ENCODE measurements around the gene CADM4. TPM values are rescaled to one million over a fixed set of nuclear protein-coding genes. Genes with fewer than 3 reads are reported as not detected.
"Not testable (repeated sequence)": the region's sequence is repeated elsewhere in the genome, so short reads cannot be mapped to it uniquely, and the experiment has no call there.

CADM4 gene, protein sequence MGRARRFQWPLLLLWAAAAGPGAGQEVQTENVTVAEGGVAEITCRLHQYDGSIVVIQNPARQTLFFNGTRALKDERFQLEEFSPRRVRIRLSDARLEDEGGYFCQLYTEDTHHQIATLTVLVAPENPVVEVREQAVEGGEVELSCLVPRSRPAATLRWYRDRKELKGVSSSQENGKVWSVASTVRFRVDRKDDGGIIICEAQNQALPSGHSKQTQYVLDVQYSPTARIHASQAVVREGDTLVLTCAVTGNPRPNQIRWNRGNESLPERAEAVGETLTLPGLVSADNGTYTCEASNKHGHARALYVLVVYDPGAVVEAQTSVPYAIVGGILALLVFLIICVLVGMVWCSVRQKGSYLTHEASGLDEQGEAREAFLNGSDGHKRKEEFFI
- 5.2 TPM for polyA plus RNA-seq (2013, experiment 1 of 2; ENCODE audit: insufficient read length)
- polyA plus RNA-seq (2013, experiment 2 of 2; ENCODE audit: insufficient read length) = 5.8 TPM

DNA sequence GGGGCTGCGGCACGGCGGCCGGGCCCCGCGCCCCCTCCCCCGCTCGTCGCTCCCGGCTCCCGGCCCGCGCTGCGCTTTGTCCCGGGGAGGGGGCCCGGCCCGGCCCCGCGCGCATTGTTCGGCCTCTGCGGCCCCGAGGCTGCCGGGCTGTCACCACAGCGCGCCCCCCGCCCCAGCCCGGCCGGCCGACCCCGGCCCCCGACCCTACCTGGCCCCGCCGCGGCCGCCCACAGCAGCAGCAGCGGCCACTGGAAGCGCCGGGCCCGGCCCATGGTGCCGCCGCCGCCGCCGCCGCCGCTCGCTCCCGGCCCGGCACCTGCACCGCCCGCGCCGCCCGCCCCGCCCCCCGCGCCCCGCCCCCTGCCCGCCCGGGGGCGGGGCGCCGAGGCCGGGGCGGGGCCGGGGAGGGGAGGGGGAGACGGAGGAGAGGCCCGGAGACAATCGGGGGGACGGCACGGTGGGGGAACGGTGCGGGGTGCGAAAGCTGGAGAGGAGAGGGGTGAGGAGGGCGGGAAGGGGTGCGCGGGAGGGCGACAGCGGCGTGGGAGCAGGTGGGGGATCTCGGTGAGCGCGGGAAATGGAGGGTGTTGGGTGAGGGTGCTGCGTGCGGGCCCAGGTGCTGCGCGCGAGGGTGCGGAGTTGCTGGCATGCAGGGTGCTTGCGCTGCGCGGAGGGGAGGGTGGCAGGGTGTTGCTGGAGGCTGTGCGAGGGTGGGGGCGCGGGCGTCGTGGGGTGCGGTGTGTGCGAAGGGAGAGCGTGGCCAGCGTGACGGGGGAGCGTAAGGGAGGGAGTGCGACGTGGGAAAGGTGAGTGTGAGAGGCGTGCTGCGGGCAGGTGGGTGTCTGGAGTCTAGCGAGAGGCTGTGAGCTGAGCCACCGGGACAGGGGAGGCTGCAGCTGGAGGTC is at the start of gene CADM4:
CADM4 (minus strand) TSS at position 332 of the 905 bp plus-strand sequence; CDS start at position 272, 60 bp downstream.
- DNase-seq = no peak

DNA sequence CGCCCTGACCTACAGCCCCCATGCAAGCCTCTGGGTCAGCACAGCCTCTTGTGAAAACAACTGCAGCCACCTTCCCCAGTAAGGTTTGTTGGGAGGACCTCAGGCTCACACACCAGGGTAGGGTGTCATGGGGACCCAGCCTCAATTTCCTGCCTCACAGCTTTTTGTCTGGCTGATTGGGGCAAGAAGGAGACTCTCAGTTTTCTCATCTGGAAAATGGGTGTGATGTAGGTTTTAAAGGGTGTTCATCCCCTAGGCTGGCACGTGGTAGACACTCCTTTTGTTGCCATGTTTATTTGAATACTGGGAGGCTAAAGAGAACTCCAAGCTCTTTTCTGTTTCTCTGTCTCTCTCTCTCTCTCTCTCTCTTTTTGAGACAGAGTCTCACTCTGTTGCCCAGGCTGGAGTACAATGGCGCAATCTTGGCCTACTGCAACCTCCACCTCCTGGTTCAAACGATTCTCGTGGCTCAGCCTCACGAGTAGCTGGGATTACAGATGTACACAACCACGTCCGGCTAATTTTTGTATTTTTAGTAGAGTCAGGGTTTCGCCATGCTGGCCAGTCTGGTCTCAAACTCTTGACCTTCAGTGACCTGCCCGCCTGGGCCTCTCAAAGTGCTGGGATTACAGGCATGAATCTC is 48.5 kb upstream of the CADM4 start:
- no peak for DNase-seq

DNA sequence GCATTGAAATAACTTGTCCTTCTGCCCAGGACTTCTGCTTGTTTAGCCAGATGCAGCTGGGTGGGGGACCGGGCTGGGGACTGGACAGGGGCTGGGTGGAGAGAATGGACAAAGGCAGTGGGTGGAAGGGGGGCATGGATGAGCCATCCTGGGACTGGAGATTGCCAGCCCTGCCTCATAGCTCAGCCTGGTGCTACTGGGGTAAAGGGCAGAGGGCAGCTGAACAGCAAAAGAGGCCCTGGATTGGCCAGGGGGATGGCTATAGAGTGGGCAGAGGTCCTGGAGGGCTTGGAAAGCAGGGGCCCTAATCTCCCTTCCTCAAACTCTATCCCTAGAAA is 48.0 kb upstream of the CADM4 start:
- DNase-seq = no peak

DNA sequence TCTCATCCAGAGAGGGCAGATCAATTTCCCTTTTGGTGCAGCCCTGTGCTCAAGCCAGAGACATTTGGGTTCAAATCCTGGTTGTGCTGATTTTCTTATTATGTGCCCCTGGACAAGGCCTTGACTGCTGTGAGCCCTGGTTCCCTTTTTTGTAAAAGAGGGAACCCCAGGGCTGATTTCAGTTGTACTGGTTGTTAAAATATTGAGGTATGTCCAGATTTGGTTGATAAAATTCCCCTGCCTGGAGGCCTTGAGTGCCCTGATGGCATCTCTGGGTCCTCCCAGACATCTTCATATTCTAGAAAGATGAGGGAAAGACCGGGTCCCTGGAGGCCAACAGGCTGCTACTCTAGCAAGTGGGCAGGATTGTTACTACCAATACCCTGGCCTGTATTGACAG is 44.7 kb upstream of the CADM4 start:
- DNase-seq = no peak

DNA sequence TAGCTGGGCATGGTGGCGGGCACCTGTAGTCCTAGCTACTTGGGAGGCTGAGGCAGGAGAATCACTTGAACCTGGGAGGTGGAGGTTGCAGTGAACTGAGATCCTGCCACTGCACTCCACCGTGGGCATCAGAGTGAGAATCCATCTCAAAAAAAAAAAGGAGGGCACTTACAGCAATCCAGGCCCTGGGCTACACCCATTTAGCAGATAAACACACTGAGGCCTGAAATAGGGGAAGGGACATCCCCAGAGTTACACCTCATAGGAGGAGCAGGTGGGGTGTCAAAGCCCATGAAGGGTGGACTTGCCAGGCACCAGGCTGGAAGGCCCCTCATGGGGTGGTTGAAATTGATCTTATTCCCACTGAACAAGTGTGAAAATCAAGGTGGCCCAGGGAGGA is 44.3 kb upstream of the CADM4 start:
- no peak for DNase-seq

DNA sequence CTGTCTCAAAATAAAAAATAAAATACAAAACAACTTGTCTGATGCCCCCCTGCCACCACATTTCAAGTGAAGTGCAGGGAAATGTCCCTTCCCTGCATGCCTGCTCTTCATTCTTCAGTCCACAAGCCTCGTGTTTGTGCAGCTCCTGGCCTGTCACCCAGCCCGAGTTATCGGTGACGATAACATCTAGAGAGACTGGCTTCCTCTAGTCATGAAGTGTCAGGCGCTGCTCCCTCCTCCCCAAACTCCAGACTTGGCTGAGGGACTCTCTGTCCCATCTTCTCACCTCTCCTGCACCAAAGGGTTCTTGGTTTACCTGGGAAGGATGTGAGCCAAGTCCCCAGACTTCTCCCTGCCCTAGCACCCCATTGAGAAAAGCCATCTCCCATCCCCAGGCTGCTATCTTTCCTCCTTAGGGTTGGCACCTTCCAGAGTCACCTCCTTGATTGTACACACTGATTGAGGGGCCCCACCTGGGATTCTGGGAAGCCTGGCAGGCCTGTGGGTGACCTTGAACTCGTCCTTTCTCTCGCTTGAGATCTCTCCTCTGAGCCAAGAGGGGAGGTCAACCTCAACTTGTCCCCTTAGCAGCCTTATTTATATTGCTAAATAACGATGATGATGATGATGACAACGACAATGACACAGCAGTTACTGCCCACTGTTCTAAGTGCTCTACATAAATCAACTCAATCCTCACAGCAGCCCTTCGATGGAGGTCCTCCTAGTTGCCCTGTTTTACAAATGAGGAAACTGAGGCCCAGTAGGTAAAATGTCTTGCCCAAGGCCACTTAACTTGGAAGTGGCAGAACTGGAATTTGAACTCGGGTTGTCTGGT is 43.4 kb upstream of the CADM4 start:
- no peak for DNase-seq

DNA sequence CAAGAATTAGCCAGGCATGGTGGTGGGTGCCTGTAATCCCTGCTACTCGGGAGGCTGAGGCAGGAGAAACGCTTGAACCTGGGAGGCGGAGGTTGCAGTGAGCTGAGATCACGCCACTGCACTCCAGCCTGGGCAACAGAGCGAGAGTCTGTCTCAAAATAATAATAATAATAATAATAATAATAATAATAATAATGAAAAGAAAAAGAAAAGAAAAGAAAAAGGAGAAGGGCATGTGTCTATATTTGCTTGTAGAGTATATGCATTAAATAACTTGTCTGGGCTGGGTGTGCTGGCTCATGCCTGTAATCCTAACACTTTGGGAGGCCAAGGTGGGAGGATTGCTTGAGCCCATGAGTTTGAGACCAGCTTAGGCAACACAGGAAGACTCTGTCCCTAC is 42.6 kb upstream of the CADM4 start:
- not testable (repeated sequence) for DNase-seq

DNA sequence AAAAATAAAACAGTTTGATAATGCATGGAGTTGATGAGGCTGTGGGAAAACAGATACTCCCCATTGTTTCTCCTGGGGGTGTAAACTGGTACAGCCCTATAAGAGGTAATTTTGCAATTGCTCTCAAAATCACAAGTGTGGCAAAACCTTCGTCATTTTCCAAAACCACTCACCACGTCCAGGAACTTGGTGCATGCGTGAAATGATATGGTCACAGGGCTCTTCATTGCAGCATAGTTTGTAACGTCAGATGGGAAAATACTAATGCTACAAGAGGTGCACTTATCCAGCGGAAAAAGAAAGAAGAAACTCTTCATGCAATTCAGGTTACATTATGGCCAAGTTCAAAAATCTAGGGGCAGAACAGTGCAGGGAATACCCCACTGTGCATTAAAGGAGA is 42.2 kb upstream of the CADM4 start:
- DNase-seq = no peak

DNA sequence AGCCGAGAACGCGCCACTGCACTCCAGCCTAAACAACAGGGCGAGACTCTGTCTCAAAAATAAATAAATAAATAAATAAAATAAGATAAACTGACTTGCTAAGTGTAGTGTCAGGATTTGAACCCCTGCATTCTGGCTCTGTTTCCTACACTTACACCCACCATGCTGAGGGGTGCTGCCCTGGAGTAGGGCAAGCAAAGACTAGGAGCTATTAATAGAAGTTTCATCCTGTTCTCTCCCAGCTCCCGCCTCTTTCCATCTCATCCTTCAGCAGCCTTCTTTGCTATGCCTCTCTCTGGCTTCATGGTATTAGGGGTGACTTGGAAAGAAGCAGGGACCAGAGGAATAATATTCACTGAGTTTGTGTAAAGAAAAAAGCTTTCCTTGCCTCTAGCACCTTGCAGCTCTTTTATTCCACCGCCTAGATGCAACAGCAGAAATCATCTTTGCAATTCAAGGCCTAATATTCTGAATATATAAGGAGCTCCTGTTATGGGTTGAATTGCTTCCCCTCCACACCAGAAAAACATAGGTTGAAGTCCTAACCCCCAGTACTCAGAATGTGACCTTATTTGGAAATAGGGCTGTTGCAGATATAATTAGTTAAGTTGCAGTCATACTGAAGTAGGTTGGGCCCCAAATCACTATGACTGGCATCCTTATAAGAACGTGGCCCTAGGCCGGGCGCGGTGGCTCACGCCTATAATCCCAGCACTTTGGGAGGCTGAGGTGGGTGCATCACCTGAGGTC is 39.0 kb upstream of the CADM4 start:
- peak; percentile 35 for DNase-seq

DNA sequence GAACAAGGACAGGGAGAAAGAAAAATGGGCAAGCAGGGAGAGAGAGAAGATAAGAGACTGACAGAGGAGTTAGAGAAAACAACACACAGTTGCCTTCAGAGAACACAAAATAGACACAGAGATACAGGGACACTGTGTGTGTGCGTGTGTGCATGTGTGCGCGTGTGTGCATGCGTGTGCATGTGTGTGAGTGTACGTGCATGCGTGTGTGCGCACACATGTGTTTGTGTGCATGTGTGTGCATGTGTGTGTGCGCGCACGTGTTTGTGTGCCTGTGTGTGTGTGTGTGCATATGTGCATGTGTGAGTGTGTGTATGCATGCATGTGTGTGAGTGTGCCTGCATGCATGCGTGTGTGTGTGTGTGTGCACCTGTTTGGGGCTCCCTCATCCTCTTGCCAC is 36.3 kb upstream of the CADM4 start:
- DNase-seq = no peak

DNA sequence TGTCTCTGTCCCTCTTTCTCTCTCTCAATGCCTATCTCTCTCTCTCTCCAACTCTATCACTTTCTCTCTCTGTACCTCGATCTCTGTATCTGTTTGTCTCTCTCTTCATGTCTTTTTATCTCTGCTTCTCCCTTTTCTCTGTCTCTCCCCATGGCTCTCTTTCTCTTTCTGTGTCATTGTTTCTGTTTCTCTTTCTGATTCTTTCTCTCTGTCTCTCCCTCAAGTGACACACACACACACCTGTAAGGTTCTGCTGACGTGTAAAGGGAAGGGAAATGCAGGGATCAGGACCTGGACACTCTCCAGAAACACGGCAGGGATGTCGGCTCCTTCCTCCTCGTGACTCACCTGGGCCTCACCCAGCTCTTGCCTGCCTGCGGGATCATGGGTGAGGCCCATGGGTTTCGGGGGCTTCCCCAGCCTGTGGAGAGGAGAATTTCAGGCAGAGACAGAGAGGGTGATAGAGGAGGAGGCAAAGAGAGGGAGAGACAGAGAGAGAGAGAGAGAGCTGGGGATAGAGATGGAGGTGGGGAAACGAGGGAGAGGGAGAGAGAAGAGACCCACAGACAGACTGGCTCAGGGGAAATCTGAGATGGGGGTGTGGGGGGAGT is 35.7 kb upstream of the CADM4 start:
- DNase-seq = peak; percentile 40

DNA sequence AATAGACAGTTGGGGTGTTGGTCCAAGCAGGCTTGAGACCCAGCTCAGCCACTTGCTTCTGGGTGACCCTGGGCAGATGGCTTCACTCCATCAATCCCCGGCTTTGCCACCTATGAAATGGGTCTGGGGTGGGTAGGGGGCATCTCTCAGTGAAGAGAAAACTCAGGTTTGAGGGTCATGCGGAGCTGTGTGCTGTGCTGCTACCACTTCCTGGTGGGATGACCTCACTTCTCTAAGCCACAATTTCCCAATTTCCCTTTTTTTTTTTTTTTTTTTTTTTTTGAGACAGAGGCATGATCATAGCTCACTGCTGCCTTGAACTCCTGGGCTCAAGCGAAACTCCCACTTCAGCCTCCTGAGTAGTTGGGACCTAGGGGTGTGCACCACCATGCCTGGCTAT is 34.9 kb upstream of the CADM4 start:
- DNase-seq = no peak

DNA sequence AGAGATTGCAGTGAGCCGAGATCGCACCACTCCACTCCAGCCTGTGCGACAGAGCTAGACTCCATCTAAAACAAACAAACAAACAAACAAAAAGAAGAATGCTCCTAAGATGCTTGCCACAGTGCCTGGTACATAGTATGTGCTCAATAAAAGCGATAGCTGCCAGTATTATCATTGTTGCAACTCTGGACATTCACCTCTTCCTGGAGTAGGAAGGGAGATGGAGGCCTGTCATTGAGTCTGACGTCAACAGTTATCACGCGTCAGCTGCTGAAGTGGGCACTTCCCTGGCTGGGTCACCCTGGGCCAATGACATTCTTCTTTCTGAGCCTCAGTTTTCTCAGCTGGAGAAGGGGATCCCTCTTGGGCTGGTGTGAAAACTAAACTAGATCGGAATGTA is 34.5 kb upstream of the CADM4 start:
- DNase-seq = no peak

DNA sequence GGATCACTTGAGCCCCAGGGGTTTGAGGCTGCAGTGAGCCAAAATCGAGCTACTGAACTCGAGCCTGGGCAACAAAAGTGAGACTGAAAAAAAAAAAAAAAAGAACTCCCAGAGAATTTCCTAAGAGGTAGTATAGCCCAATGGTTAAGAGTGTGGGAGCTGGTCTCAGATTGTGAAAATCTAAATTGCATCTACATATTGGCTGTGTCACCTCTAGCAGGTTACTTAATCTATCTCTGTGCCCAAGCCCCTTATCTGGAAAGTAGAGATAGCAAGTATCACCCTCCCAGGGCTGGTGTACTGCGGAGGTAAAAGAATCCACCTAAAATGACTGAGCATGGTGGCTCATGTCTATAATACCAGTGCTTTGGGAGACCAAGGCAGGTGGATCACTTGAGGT is 34.0 kb upstream of the CADM4 start:
- no peak for DNase-seq

DNA sequence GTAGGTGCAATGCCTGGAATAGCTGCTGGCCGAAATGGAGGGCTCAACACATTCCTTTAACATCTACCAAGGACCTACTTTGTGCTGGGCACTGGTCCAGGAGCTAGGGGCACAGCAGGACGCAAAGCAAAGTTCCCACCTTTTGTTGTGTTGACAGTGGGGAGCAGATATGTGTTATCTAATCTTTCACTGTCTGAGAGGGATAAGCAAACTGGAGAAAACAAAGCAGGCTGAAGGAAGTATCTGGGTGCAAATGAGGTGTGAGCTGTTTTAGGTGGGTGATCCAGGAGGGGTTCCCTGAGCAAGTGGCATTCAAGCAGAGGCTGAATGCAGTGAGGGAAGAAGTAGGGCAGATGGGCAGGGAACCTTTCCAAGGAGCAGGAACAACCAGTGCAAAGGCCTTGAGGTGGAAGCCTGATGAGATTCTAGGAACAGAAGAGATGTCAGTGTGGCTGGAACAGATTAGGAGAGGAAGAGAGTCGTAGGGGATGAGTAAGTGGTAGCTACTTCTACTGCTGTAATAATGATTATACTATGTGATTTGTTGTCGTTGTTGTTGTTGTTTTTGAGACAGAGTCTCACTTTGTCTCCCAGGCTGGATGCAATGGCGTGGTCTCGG is 32.5 kb upstream of the CADM4 start:
- no peak for DNase-seq

DNA sequence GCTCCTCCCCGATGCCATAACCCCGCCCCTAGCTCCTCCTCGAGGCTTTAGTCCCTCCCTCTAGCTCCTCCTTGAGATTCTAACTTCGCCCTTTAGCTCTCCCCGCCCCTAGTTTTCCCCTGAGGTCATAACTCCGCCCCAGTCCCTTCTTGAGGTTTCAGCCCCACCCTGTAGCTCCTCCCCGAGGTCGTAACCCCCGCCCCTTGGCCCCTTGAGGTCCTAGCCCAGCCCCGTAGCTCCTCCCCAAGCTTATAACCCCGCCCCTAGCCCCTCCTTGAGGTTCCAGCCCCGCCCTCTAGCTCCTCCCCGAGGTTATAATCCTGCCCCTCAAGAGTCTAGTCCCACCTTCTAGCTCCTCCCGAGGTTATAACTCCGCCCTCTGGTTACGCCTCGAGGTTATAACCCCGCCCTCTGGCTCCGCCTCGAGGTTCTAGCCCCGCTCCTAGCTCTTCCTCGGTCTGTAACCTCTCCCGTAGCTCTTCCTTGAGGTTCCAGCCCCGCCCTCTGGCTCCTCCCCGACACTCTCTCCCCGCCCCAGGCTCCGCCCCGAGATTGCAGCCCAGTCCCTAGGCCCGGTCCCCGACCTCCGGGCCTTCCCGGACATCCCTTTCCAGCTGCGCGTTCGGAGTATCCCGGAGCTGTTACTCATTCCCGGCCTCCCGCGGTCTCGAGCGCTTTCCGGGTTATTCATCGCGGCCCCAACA is 28.9 kb upstream of the CADM4 start:
- peak; percentile 100 for DNase-seq

DNA sequence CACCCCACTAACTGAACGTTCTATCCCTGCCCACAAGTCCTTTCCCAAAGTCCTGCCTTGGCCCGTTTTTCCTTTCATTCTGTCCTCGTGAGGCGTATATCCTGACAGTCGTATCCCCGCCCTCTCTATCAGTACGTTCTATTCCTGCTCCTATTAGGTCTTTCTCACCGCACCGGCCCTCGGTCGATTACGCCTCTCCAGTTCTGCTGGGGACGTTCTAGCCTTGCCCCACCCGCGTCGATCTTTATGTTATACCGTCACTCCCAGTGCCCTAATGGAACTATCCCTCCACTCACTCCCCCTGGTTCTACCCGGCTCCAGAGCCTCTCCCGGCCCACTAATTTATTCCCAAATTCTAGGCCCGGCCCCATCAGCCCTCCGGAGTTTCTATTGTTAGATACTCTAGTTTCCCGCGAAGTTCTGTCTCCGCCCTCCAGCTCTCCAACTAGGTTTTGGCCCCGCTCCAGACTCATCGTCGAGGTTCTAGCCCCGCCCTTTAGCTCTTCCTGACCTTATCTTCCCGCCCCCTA is 28.3 kb upstream of the CADM4 start:
- no peak for DNase-seq

DNA sequence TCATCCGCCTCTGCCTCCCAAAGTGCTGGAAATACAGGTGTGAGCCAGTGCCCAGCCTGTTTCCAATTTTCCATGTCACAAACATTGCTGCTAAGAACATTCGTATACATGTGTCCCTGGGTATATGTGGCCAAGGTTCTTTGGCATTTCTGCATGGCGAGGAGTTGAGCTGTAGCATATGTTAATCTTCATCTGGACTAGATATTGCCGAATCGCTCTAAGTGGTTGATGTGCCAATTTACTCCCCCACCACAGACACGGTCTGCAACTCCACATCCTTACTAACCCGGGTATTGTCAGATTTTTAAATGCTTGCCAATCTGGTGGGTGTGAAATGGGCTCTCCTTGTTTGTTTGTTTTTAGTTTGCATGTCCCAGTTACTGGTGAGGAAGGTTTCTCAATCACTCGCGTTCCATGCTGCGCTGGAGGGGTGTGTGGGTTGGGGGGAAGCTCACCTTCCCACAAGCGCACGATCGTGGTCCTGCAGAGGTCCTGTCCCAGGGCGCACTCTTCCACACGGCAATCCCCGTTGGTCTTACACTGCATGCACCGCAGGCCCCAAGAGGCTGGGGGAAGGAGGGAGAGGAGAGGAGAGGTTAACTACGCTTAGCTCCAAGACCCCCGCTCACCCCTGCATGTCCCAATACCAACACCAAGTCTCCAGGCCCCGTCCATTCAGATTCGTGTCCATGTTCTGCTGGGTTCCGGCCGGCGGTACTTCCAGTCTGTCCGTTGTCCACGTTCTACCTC is 27.7 kb upstream of the CADM4 start:
- no peak for DNase-seq

DNA sequence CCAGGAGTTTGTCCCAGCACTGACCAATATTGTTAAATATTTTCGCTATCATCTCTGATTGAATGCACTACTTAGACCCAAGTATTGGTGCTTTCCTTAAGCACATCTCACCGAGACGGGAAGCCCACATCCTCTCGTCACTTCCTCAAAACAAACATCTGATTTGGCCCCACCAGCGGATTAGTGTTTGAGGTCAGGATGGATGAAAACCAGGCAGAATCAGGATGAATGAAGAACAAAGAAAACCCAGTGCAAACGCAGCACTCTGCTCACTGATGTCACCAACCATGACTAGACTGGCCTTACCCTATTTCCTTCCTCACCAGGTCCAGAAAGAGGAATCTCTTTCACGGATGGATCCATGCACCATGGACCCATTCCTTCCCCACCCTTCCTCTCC is 24.4 kb upstream of the CADM4 start:
- DNase-seq = no peak
